Gastroesophageal sphincter (tissue), 4 donors: ENCODE measurements around the gene FAIM2. TPM values are rescaled to one million over a fixed set of nuclear protein-coding genes. Genes with fewer than 3 reads are reported as not detected.

Source experiments
- ATAC-seq: fragments of 150-250 bp; one replicate; pipeline ENCODE4 v1.9.1; 2016; ENCODE audit warnings: mild to moderate bottlenecking, moderate library complexity
- H3K27ac ChIP-seq, 4 donors: fragments of 200-600 bp; sonication (generic) in 3 of 4; 1 replicate in 3 of 4; 2 replicates in 1 of 4; pipeline ENCODE4 v1.5.1; 2016 to 2019
- H3K27me3 ChIP-seq: fragments of 200-600 bp; sonication (generic); one replicate; pipeline ENCODE4 v1.5.1; 2019
- H3K36me3 ChIP-seq, 2 donors: fragments of 200-600 bp; sonication (generic); one replicate each; pipeline ENCODE4 v1.5.1; 2019; ENCODE audit warnings: control low read depth in 1 of 2
- H3K4me1 ChIP-seq, 3 donors: fragments of 200-600 bp; sonication (generic); 1 replicate in 2 of 3; 2 replicates in 1 of 3; pipeline ENCODE4 v1.5.1; 2016 to 2019; ENCODE audit warnings: control low read depth in 2 of 3
- H3K4me3 ChIP-seq, 2 donors: fragments of 200-600 bp; sonication (generic); one replicate each; pipeline ENCODE4 v1.5.1; 2019; ENCODE audit warnings: mild to moderate bottlenecking in 1 of 2, moderate library complexity in 1 of 2
- H3K9me3 ChIP-seq, 3 donors: fragments of 200-600 bp; sonication (generic); one replicate each; pipeline ENCODE4 v1.5.1; 2017 to 2019; ENCODE audit warnings: control low read depth in 2 of 3
- EP300 ChIP-seq: sonication (generic); formaldehyde crosslinking; IDR thresholded peaks from one replicate; pipeline ENCODE4 v1.6.1; 2017; ENCODE audit warnings: antibody characterized with exemption, mild to moderate bottlenecking
- POLR2A ChIP-seq, 2 donors: fragments of 450-650 bp; IDR thresholded peaks; one replicate each; pipeline ENCODE4 v1.6.1; 2017; ENCODE audit warnings: antibody characterized with exemption in 2 of 2, mild to moderate bottlenecking in 2 of 2, moderate library complexity in 1 of 2
- POLR2AphosphoS5 ChIP-seq: sonication (generic); formaldehyde crosslinking; IDR thresholded peaks from one replicate; pipeline ENCODE4 v1.6.1; 2017; ENCODE audit warnings: antibody characterized with exemption
- WGBS, 2 donors: methylation state at CpG; one replicate each; pipeline ENCODE4 v1.1.5; 2018; ENCODE audit warnings: low coverage in 1 of 2; 5-methylcytosine and 5-hydroxymethylcytosine counted together
- total RNA-seq, 4 donors: library from RNA; depleted of rRNA; stranded (reverse); fragments of >200 nt; gene quantifications; one replicate each; pipeline ENCODE4 v1.1.0, GENCODE V29; 2016
- TF ChIP-seq, protein P1 (sequence below), 4 experiments: fragments of 200-600 bp in 2 of 4; fragments of 450-650 bp in 2 of 4; sonication (generic) in 1 of 4; IDR thresholded peaks; one replicate each; pipeline ENCODE4 v1.5.1; 2017 to 2019; ENCODE audit warnings: antibody characterized with exemption in 4 of 4, mild to moderate bottlenecking in 2 of 4, moderate library complexity in 2 of 4

FAIM2 gene
- total RNA-seq, 4 donors from 2014 or later: 3.4 to 7.4 (median 5.9) TPM

DNA sequence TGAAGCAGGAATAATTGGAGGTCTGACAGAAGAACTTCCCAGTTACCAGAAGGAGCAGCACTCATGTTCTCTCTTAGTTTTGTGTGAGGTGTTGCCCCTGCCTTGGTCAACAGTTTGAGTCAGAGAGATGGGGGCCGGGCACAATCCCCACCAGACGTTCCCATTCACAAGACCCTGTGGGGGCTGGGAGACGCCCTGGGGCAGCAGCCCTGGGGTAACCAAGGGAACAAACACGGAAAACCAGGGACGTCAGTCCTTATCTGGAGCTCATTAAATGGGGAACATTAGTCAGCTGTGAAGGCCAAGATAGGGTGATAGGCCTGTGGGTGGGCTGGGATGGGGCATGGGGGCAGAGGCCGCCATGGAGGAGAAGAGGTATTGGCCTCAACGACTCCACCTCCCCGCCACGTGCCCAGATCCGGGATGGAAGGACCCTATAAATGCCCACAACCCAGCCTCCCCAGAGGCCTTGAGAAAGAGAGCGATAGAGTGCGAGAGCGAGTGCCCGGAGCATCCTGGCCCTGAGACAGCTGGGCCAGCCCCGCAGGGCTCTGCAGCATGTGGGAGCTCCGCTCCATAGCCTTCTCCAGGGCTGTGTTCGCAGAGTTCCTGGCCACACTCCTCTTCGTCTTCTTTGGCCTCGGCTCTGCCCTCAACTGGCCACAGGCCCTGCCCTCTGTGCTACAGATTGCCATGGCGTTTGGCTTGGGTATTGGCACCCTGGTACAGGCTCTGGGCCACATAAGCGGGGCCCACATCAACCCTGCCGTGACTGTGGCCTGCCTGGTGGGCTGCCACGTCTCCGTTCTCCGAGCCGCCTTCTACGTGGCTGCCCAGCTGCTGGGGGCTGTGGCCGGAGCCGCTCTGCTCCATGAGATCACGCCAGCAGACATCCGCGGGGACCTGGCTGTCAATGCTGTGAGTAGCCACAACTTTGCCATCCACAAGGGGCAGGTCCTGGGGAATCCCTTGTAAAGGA is 46.9 kb upstream of the FAIM2 start, which contains the start of gene AQP2:
TSS of gene AQP2 (plus strand) at position 465 of the 979 bp plus-strand sequence. CDS start at position 559, 94 bp downstream.
- H3K4me1 ChIP-seq: peaks cover 0 to 6% (median 0%) of the 10 kb centered on the region in 3 donors
- H3K4me3 ChIP-seq: no peak within 1 kb of the TSS
- ATAC-seq: no peak
- WGBS, 2 donors: 76 to 80% methylated on average over 8 of the region's 32 CpGs
- peaks cover 46% of the 10 kb centered on the region for H3K27me3 ChIP-seq
- TF ChIP-seq EP300 (no peak), POLR2AphosphoS5 (no peak), POLR2A (IDR thresholded peaks at IDR 0.05) (no peak)
- TF ChIP-seq, protein P1, sequence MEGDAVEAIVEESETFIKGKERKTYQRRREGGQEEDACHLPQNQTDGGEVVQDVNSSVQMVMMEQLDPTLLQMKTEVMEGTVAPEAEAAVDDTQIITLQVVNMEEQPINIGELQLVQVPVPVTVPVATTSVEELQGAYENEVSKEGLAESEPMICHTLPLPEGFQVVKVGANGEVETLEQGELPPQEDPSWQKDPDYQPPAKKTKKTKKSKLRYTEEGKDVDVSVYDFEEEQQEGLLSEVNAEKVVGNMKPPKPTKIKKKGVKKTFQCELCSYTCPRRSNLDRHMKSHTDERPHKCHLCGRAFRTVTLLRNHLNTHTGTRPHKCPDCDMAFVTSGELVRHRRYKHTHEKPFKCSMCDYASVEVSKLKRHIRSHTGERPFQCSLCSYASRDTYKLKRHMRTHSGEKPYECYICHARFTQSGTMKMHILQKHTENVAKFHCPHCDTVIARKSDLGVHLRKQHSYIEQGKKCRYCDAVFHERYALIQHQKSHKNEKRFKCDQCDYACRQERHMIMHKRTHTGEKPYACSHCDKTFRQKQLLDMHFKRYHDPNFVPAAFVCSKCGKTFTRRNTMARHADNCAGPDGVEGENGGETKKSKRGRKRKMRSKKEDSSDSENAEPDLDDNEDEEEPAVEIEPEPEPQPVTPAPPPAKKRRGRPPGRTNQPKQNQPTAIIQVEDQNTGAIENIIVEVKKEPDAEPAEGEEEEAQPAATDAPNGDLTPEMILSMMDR (IDR thresholded peaks at IDR 0.05): no peak
- H3K9me3 ChIP-seq: no peaks in the 10 kb centered on the region
- no peaks in the 10 kb centered on the region for H3K36me3 ChIP-seq
- no peak within 1 kb of the TSS for H3K27ac ChIP-seq

DNA sequence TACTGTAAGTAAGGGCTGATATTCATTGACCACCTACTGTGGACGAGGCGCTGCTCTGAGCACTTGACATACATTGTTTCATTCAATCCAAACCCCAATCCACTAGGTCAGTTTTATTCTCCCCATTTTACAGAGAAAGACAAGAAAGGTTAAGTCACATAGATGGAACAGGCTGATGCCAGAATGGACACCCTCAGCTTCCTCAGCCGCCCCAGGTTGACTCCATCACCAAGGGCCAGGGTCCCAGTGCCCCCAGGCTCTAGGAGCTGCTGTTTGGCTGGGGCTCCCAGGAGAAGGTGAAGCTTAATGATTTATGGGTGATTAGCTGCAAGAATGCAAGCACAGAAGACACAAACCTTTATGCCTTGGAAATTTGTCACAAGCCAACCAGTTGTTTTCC is 46.2 kb upstream of the FAIM2 start:
- Histone ChIP-seq H3K27ac (no peak overlapping the region), H3K36me3 (no peaks in the 10 kb centered on the region), H3K4me1 (peaks cover 0 to 11% (median 0%) of the 10 kb centered on the region in 3 donors), H3K9me3 (no peaks in the 10 kb centered on the region), H3K4me3 (no peak overlapping the region), H3K27me3 (peaks cover 39% of the 10 kb centered on the region)
- 100% methylated on average over 1 of the region's 3 CpGs; no CpG with 5 or more reads in 1 of the 2 donors for WGBS, 2 donors
- no peak for TF ChIP-seq EP300
- TF ChIP-seq, protein P1 (IDR thresholded peaks at IDR 0.05): no peak
- TF ChIP-seq POLR2A (IDR thresholded peaks at IDR 0.05): no peak
- no peak for TF ChIP-seq POLR2AphosphoS5
- no peak for ATAC-seq

DNA sequence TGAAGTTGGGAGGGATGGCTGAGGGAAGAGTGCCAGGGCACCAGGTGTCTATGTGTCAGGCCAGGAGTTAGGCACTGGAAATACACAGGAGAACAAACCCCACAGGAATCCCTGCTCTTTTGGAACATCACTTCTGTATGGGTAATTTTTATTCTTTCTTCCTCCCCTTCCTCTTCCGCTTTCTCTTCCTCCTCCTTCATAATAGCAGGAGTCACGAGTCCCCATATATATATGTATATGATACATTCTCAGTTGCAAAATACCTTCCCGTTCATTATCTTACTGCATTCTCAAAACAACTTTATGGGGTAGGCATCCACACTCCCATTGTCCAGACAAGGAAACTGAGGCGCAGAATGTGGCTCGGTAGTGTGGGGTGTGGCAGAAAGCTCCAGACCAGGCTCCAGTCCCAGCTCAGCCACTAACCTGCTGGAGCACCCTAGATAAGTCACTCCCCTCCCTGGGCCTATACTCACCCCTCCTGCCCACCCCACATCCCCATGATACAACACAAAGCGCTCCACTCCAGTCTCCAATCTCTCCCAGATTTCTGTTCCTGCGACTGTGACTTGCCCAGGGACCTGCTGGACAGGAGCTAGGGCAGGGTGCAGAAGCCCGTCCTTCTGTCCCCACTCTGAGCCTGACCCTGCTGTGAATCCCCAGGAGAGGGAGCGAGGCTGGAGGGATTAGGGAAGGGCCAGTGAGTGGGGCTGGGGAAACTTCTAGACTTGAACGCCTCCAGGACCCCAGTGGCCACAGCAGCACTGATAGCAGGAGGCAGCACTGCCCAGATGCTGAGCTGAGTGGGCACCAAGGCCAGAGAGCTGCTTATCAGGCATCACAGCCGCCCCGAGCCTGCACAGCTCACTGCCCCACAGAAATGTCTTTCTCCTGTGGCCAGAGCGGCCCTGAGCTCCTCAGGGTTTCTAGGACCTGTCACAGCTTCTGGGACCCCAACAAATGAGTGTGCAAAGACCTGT is 45.5 kb upstream of the FAIM2 start:
- no peak overlapping the region for H3K27ac ChIP-seq
- TF ChIP-seq POLR2A (IDR thresholded peaks at IDR 0.05) (no peak), EP300 (no peak), POLR2AphosphoS5 (no peak)
- TF ChIP-seq, protein P1 (IDR thresholded peaks at IDR 0.05): no peak
- H3K27me3 ChIP-seq: peaks cover 32% of the 10 kb centered on the region
- WGBS, 2 donors: 78 to 95% methylated on average over 5 to 6 of the region's 13 CpGs
- peaks cover 0 to 11% (median 0%) of the 10 kb centered on the region in 3 donors for H3K4me1 ChIP-seq
- no peaks in the 10 kb centered on the region for H3K9me3 ChIP-seq
- no peak overlapping the region for H3K4me3 ChIP-seq
- H3K36me3 ChIP-seq: no peaks in the 10 kb centered on the region
- no peak for ATAC-seq

DNA sequence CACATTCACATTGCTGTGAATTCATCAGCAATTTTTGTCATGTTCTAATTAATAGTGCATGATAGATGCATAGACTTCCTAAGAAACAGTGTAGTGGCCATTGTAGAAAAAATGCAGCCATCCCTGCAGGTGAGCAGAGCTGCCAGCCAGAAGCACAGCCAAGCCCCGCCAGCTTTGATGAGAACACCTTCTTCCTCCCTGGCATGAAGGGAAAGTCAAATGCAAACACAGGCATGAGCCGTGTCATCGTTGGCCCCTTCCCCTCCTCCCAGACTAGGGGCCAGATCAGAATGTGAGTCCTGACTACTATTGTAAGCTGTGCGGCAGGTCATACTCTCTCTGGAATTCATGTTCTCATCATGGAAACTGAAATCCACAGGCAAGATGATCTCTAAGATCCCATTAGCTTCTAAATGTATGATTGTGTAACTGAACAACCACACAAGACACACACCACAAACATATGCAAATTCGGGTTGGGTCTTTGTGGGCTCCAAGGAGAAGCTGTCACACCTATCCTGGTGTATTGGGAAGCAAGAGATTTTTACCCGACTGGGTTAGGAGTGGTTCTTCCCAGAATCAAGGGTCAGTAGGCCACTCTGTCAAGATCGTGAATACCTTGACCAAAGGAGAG is 44.0 kb upstream of the FAIM2 start:
- Histone ChIP-seq H3K4me1 (peaks cover 0 to 11% (median 0%) of the 10 kb centered on the region in 3 donors), H3K36me3 (no peaks in the 10 kb centered on the region), H3K9me3 (no peaks in the 10 kb centered on the region), H3K27ac (no peak overlapping the region), H3K4me3 (no peak overlapping the region), H3K27me3 (peaks cover 19% of the 10 kb centered on the region)
- TF ChIP-seq, protein P1 (IDR thresholded peaks at IDR 0.05): no peak
- TF ChIP-seq EP300: no peak
- TF ChIP-seq POLR2AphosphoS5: no peak
- TF ChIP-seq POLR2A (IDR thresholded peaks at IDR 0.05): no peak
- WGBS, 2 donors: 72 to 84% methylated on average over 4 to 6 of the region's 7 CpGs
- no peak for ATAC-seq
